ENCODE measurements around the gene PIP4K2C.

DNA sequence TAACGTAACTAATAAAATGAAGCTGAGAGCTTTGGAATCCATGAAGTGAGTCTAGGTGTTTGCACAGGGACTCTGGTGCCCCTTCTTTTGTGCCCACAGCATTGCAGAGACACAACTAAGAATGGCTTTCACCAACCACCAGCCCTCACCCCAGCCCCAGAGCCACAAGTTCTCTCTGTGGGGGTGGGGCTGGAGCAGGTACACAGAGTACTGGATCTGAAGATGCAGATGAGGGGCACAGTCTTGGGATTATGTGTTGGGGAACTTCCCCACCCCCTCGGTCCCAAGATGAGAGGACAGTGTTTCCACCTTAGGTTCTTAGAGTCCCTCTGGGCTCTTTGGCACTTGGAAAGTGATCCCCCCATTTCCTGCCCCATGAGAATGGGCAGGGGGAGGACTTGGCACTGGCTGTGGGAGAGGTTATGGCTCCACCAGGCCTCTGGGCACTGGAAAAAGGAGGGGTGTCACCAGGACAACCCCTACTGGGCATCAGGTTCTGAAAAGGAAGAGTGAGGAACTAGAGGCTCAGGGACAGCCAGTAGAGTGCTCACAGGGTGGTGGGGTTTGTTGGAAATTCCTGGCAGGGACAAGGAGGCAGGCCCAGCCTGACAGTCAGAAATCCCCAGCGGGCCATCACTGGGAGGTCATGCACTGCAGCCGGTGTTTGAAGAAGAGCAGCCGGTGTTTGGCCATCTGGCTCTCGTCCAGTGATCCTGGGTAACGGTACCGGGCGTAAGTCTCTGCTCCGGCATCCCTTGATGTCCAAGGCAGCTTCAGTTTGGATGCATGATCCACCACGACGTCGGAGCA lies 35.3 kb downstream of the PIP4K2C start:
- TF ChIP-seq, protein P1, sequence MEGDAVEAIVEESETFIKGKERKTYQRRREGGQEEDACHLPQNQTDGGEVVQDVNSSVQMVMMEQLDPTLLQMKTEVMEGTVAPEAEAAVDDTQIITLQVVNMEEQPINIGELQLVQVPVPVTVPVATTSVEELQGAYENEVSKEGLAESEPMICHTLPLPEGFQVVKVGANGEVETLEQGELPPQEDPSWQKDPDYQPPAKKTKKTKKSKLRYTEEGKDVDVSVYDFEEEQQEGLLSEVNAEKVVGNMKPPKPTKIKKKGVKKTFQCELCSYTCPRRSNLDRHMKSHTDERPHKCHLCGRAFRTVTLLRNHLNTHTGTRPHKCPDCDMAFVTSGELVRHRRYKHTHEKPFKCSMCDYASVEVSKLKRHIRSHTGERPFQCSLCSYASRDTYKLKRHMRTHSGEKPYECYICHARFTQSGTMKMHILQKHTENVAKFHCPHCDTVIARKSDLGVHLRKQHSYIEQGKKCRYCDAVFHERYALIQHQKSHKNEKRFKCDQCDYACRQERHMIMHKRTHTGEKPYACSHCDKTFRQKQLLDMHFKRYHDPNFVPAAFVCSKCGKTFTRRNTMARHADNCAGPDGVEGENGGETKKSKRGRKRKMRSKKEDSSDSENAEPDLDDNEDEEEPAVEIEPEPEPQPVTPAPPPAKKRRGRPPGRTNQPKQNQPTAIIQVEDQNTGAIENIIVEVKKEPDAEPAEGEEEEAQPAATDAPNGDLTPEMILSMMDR (IDR thresholded peaks at IDR 0.05; ENCODE audit: low read depth, low read length) = no peak
- no peak for TF ChIP-seq MYC (IDR thresholded peaks at IDR 0.05; ENCODE audit: low read depth, low read length)
- no peak for TF ChIP-seq POLR2A (IDR thresholded peaks at IDR 0.05; ENCODE audit: extremely low read depth, insufficient read length)

All from NB4 (cell line).